ENCODE measurements around the gene CADM4. TPM values are rescaled to one million over a fixed set of nuclear protein-coding genes. Genes with fewer than 3 reads are reported as not detected.
A peak's percentile ranks its signal among the peaks of the same experiment; 100 is the strongest.
"Not testable (repeated sequence)": the region's sequence is repeated elsewhere in the genome, so short reads cannot be mapped to it uniquely, and the experiment has no call there.

The CADM4 gene
- total RNA-seq, 1 donor from 2014 or later = 7.1 TPM

DNA sequence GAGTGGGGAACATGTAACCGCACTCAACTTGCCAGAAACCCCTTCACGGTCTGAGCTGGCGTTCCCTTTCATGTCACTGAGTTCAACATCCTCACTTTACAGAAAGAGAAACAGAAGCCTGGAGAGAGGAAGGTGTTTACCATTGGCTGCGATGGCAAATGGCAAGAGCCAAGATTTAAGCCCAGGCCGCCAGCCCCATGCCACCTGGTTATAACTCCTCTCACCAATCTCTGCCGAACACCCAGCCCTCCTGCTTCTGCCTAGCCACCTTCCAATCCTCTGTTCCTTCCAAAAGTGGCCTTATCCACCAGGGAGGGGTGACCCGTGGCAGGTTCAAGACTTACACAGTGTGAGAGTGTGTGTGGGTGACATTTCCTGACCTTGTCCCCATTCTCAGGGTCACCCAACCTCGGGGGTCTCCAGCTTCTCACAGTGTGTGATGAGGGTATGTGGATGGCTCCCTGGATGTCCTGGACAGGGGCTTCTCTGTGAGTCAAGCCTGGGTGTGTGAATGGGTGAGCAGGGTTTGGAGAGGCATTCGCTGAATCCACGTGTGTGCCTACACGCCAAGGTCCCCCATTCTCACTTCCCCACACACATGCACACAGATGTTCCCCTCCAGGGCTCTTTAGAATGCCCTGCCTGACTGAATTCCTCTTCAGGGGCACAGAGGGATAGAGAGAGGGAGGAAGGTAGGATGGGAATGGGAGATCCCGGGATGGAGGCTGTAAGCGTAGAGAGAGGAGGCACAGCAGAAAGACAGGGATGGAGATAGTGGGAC lies 1.2 kb downstream of the CADM4 start:
- DNase-seq (ENCODE audit: low spot score) = no peak
- Mint-ChIP-seq H3K27ac (ENCODE audit: unreplicated experiment) (no peak overlapping the region), H3K27me3 (ENCODE audit: low read depth) (peaks cover 15% of the 10 kb centered on the region), H3K36me3 (ENCODE audit: low read depth) (no peaks in the 10 kb centered on the region), H3K4me3 (ENCODE audit: unreplicated experiment) (peak overlapping the region; percentile 74), H3K4me1 (ENCODE audit: low read depth) (peaks cover 22% of the 10 kb centered on the region), H3K9me3 (ENCODE audit: low read depth) (no peaks in the 10 kb centered on the region)
- no peak for TF ChIP-seq CTCF (IDR thresholded peaks at IDR 0.05)

GRCh38 chr19:43636121-43636683 lies 3.4 kb downstream of the CADM4 start:
- no peak for TF ChIP-seq CTCF (IDR thresholded peaks at IDR 0.05)
- H3K27me3 Mint-ChIP-seq (ENCODE audit: low read depth) = peaks cover 12% of the 10 kb centered on the region
- no peak for DNase-seq (ENCODE audit: low spot score)
- H3K36me3 Mint-ChIP-seq (ENCODE audit: low read depth) = no peaks in the 10 kb centered on the region
- H3K9me3 Mint-ChIP-seq (ENCODE audit: low read depth) = no peaks in the 10 kb centered on the region
- peaks cover 19% of the 10 kb centered on the region for H3K4me1 Mint-ChIP-seq (ENCODE audit: low read depth)
- H3K4me3 Mint-ChIP-seq (ENCODE audit: unreplicated experiment) = no peak overlapping the region
- no peak overlapping the region for H3K27ac Mint-ChIP-seq (ENCODE audit: unreplicated experiment)

DNA sequence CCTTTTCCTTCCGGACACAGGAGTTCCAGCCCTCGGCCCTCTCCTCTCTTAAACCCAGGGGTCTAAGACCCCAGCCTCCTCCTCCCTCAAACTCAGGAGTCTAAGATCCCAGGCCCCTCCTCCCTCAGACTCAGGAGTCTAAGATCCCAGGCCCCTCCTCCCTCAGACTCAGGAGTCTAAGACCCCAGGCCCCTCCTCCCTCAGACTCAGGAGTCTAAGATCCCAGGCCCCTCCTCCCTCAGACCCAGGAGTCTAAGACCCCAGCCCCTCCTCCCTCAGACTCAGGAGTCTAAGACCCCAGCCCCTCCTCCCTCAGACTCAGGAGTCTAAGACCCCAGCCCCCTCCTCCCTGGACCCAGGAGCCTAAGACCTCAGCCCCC lies 4.1 kb downstream of the CADM4 start:
- not testable (repeated sequence) for H3K36me3 Mint-ChIP-seq (ENCODE audit: low read depth); H3K27ac Mint-ChIP-seq (ENCODE audit: unreplicated experiment); DNase-seq (ENCODE audit: low spot score); H3K9me3 Mint-ChIP-seq (ENCODE audit: low read depth); H3K27me3 Mint-ChIP-seq (ENCODE audit: low read depth)
- Mint-ChIP-seq H3K4me1 (ENCODE audit: low read depth) (peaks cover 17% of the 10 kb centered on the region), H3K4me3 (ENCODE audit: unreplicated experiment) (peak overlapping the region; percentile 42)

DNA sequence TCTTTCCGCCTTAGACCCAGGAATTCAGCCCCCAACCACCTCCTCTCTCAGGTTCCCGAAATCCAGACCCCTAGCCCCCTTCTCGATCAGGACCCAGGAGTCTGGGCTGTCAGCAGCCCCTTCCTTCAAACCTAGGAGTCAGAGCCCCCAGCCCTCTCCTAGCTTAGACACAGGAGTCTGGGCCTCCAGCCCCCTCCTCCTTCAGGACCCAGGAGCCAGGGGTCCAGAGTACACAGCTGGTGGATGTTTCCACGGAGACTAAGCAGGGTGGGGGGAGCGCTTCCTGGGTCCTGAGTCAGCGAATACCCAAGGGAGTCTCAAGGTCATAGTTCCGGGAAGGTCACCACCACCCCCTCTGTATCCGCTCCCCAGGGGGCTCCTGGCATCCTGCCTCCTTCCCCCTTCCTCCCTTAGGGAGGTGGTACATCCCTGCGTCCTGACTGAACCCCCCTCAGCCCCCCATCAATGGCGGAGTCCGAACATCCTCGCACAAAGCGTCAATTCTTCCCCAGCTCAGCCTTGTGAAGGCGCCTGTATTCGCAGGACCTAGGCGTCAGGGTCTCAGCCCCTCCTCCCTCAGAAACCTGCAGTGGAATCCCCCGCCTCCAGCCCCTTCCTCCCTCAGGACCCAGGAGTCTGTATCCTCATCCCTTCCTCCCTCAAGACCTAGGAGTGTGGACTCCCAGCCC lies 4.6 kb downstream of the CADM4 start:
- Mint-ChIP-seq H3K27me3 (ENCODE audit: low read depth) (peaks cover 9% of the 10 kb centered on the region), H3K36me3 (ENCODE audit: low read depth) (no peaks in the 10 kb centered on the region), H3K4me3 (ENCODE audit: unreplicated experiment) (peak overlapping the region; percentile 42), H3K27ac (ENCODE audit: unreplicated experiment) (no peak overlapping the region), H3K9me3 (ENCODE audit: low read depth) (no peaks in the 10 kb centered on the region), H3K4me1 (ENCODE audit: low read depth) (peaks cover 13% of the 10 kb centered on the region)
- no peak for TF ChIP-seq CTCF (IDR thresholded peaks at IDR 0.05)
- DNase-seq (ENCODE audit: low spot score) = no peak

GRCh38 chr19:43634506-43634871 lies 5.2 kb downstream of the CADM4 start:
- H3K4me3 Mint-ChIP-seq (ENCODE audit: unreplicated experiment) = no peak overlapping the region
- no peak for DNase-seq (ENCODE audit: low spot score)
- H3K27me3 Mint-ChIP-seq (ENCODE audit: low read depth) = peaks cover 9% of the 10 kb centered on the region
- H3K27ac Mint-ChIP-seq (ENCODE audit: unreplicated experiment) = no peak overlapping the region
- peaks cover 12% of the 10 kb centered on the region for H3K4me1 Mint-ChIP-seq (ENCODE audit: low read depth)
- H3K9me3 Mint-ChIP-seq (ENCODE audit: low read depth) = no peaks in the 10 kb centered on the region
- no peak for TF ChIP-seq CTCF (IDR thresholded peaks at IDR 0.05)
- no peaks in the 10 kb centered on the region for H3K36me3 Mint-ChIP-seq (ENCODE audit: low read depth)

Data from chondrocyte (in vitro differentiated cells).